PC-3 (cell line): ENCODE data around the gene CDK11A. TPM values are rescaled to one million over a fixed set of nuclear protein-coding genes. Genes with fewer than 3 reads are reported as not detected.
A peak's percentile ranks its signal among the peaks of the same experiment; 100 is the strongest.

ENCODE experiments used
- ATAC-seq: fragments of 200-7000 bp; cut with Tn5 transposase; 2 replicates; pipeline ENCODE4 v1.9.1; 2020; ENCODE audit warnings: mild to moderate bottlenecking, moderate library complexity
- BruUV-seq: library from RNA; stranded (reverse); fragments of 400-500 nt; replicated peaks from 2 replicates; lab custom pipeline; 2021; lab: Mats Ljungman, UMichigan
- CTCF ChIA-PET: fragments of 300-600 bp; sonication (Branson Sonifier 250); formaldehyde crosslinking; loops from one replicate; lab custom pipeline; 2022; ENCODE audit warnings: antibody characterized with exemption; lab: Charles Lee
- POLR2A ChIA-PET: fragments of 300-600 bp; sonication (Branson Sonifier 250); formaldehyde crosslinking; loops from one replicate; lab custom pipeline; 2022; ENCODE audit warnings: antibody characterized with exemption; ENCODE audit not compliant: unreplicated experiment; lab: Charles Lee
- DNase-seq: peaks from one replicate; pipeline ENCODE4 v3.0.0-alpha.2; 2015
- H2AFZ ChIP-seq: fragments of 300-600 bp; sonication (generic); 2 replicates; pipeline ENCODE4 v1.6.0; 2016; ENCODE audit warnings: antibody characterized with exemption, low read length
- H3F3A ChIP-seq: fragments of 300-600 bp; sonication (generic); one replicate; pipeline ENCODE4 v1.6.0; 2017; ENCODE audit warnings: antibody characterized with exemption, low read length, control low read depth, mild to moderate bottlenecking; ENCODE audit not compliant: unreplicated experiment
- H3K27ac ChIP-seq: fragments of 300-600 bp; sonication (generic); 2 replicates; pipeline ENCODE4 v1.5.1; 2016; ENCODE audit warnings: mild to moderate bottlenecking, low read length
- H3K27me3 ChIP-seq: fragments of 300-600 bp; sonication (generic); 2 replicates; pipeline ENCODE4 v1.6.1; 2016; ENCODE audit warnings: low read length, mixed read lengths
- H3K36me3 ChIP-seq: fragments of 300-600 bp; sonication (generic); 2 replicates; pipeline ENCODE4 v1.6.1; 2016; ENCODE audit warnings: low read depth, mixed run types, low read length, mixed read lengths
- H3K4me1 ChIP-seq: fragments of 300-600 bp; sonication (generic); 2 replicates; pipeline ENCODE4 v1.5.1; 2016; ENCODE audit warnings: low read length; ENCODE audit not compliant: insufficient read depth
- H3K4me2 ChIP-seq: fragments of 300-600 bp; sonication (generic); 2 replicates; pipeline ENCODE4 v1.6.0; 2016; ENCODE audit warnings: low read length
- H3K4me3 ChIP-seq: fragments of 300-600 bp; sonication (generic); 2 replicates; pipeline ENCODE4 v1.5.1; 2016; ENCODE audit warnings: mild to moderate bottlenecking, low read length, mixed read lengths
- H3K79me2 ChIP-seq: fragments of 300-600 bp; sonication (generic); 2 replicates; pipeline ENCODE4 v1.6.1; 2017; ENCODE audit warnings: low read length, mixed read lengths
- H3K9ac ChIP-seq: fragments of 300-600 bp; sonication (generic); 2 replicates; pipeline ENCODE4 v1.6.0; 2016; ENCODE audit warnings: mild to moderate bottlenecking, low read length
- H3K9me2 ChIP-seq: fragments of 300-600 bp; sonication (generic); replicated peaks from 2 replicates; pipeline ENCODE4 v1.6.1; 2016; ENCODE audit warnings: mixed run types, low read length, mixed read lengths
- H3K9me3 ChIP-seq: fragments of 300-600 bp; sonication (generic); 2 replicates; pipeline ENCODE4 v1.6.1; 2016; ENCODE audit warnings: low read length, mixed read lengths
- H4K20me1 ChIP-seq: fragments of 300-600 bp; sonication (generic); 2 replicates; pipeline ENCODE4 v1.6.1; 2016; ENCODE audit warnings: low read length, mixed read lengths
- EZH2 ChIP-seq: fragments of 300-600 bp; sonication (generic); IDR thresholded peaks from one replicate; pipeline ENCODE4 v1.6.1; 2017; ENCODE audit warnings: antibody characterized with exemption, mild to moderate bottlenecking, low read length; ENCODE audit not compliant: unreplicated experiment
- EZH2phosphoT487 ChIP-seq: fragments of 300-600 bp; sonication (generic); IDR thresholded peaks from 2 replicates; pipeline ENCODE4 v1.6.1; 2018; ENCODE audit warnings: mild to moderate bottlenecking, antibody characterized with exemption, low read length, borderline replicate concordance
- intact Hi-C: fragments of 100-400 bp; cut with micrococcal nuclease; formaldehyde crosslinking; loops from 2 replicates; pipeline ENCODE4 v1.9.0; 2023
- total RNA-seq: library from RNA; depleted of rRNA; stranded (reverse); fragments of >200 nt; gene quantifications from 2 replicates; pipeline ENCODE4 v1.2.3, GENCODE V29; 2014
- TF ChIP-seq, protein P1 (sequence below): fragments of 300-600 bp; sonication (generic); conservative IDR thresholded peaks from 2 replicates; pipeline ENCODE4 v1.5.1; 2017; ENCODE audit warnings: antibody characterized with exemption, low read depth, mild to moderate bottlenecking, low read length

CDK11A gene
- total RNA-seq, 1 experiment from 2014 or later, result 11.6 TPM

DNA sequence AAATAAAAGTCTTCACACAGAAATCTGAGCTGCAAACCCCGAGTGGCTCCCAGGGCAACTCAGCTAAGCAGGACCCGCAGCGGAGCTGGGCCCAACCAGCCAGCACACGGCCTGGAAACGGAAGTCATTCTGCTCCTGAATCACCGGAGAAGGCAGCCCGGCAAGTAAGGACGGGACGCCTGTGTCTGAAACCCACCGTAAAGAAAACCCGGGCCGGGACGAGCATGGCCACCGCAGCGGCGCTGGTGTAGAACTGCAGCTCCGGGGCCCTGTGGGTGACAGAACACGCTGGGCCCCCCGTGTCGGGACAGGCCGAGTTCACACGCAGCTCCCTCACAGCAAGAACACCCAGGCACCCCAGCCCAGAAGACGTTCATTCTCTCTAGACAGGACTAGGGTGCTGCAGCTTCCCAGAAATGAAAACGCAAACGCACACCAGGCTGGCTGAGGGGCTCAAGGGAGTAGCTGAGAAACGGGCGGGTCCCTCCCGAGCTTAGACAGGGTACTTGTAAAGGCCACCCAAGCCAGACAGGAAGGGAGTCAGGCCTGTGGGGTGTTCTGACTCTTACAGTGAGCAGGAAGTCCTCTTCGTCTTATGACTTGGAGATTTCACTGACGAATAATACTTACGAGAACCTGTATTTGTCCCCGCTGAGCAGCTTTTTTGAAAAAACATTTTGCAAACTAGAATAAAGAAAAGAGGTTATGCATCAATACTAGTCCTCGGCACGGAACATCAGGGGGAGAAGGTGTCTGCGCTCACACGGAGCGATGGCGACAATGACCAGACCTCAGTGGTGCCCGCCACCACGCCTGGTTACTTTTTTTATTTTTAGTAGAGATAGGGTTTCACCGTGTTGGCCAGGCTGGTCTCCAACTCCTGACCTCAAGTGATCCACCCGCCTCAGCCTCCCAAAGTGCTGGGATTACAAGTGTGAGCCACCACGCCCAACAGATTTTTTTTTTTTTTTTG, 54.4 kb downstream of the CDK11A start:
- BruUV-seq, result no TSS peak
- Histone ChIP-seq H3K4me1 (no peaks in the 10 kb centered on the region), H3F3A (no peaks in the 10 kb centered on the region), H3K9ac (no peak overlapping the region), H3K79me2 (no peaks in the 10 kb centered on the region), H3K36me3 (peaks cover 24% of the 10 kb centered on the region), H3K27me3 (no peaks in the 10 kb centered on the region), H3K9me3 (no peaks in the 10 kb centered on the region), H4K20me1 (no peaks in the 10 kb centered on the region), H3K4me3 (no peak overlapping the region), H3K4me2 (no peak overlapping the region), H3K9me2 (no peaks in the 10 kb centered on the region), H2AFZ (no peak overlapping the region), H3K27ac (no peak overlapping the region)
- POLR2A ChIA-PET, result no interaction called here
- CTCF ChIA-PET, result no interaction called here
- TF ChIP-seq EZH2phosphoT487 (no peak), EZH2 (no peak)
- TF ChIP-seq, protein P1, sequence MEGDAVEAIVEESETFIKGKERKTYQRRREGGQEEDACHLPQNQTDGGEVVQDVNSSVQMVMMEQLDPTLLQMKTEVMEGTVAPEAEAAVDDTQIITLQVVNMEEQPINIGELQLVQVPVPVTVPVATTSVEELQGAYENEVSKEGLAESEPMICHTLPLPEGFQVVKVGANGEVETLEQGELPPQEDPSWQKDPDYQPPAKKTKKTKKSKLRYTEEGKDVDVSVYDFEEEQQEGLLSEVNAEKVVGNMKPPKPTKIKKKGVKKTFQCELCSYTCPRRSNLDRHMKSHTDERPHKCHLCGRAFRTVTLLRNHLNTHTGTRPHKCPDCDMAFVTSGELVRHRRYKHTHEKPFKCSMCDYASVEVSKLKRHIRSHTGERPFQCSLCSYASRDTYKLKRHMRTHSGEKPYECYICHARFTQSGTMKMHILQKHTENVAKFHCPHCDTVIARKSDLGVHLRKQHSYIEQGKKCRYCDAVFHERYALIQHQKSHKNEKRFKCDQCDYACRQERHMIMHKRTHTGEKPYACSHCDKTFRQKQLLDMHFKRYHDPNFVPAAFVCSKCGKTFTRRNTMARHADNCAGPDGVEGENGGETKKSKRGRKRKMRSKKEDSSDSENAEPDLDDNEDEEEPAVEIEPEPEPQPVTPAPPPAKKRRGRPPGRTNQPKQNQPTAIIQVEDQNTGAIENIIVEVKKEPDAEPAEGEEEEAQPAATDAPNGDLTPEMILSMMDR, result no peak
- ATAC-seq, result no peak
- DNase-seq, result no peak
- intact Hi-C loops, result no loop called here

DNA sequence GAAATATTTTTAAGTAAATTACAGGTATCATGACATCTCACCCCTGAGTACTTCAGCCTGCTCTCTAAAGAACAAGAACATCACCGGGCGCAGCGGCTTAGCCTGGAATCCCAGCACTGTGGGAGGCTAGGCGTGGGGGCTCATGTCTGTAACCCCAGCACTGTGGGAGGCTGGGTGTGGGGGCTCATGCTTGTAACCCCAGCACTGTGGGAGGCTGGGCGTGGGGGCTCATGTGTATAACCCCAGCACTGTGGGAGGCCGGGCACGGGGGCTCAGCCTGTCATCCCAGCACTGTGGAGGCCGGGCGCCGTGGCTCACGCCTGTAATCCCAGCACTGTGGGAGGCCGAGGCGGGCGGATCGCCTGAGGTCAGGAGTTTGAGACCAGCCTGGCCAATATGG, 57.6 kb downstream of the CDK11A start:
- H3K27ac ChIP-seq, result no peak overlapping the region
- DNase-seq (no peak), ATAC-seq (no peak)
- intact Hi-C loops, result no loop called here
- H3F3A ChIP-seq, result peaks cover 3% of the 10 kb centered on the region
- no peak for TF ChIP-seq EZH2
- no peak for TF ChIP-seq EZH2phosphoT487
- TF ChIP-seq, protein P1, result no peak
- H3K9me3 ChIP-seq, result no peaks in the 10 kb centered on the region
- no peaks in the 10 kb centered on the region for H3K4me1 ChIP-seq
- no peaks in the 10 kb centered on the region for H3K79me2 ChIP-seq
- H2AFZ ChIP-seq, result no peak overlapping the region
- no TSS peak for BruUV-seq
- peaks cover 24% of the 10 kb centered on the region for H3K36me3 ChIP-seq
- no peak overlapping the region for H3K4me2 ChIP-seq
- H3K9ac ChIP-seq, result no peak overlapping the region
- CTCF ChIA-PET, result no interaction called here
- no peaks in the 10 kb centered on the region for H4K20me1 ChIP-seq
- no peaks in the 10 kb centered on the region for H3K27me3 ChIP-seq
- POLR2A ChIA-PET, result no interaction called here
- no peaks in the 10 kb centered on the region for H3K9me2 ChIP-seq
- no peak overlapping the region for H3K4me3 ChIP-seq

DNA sequence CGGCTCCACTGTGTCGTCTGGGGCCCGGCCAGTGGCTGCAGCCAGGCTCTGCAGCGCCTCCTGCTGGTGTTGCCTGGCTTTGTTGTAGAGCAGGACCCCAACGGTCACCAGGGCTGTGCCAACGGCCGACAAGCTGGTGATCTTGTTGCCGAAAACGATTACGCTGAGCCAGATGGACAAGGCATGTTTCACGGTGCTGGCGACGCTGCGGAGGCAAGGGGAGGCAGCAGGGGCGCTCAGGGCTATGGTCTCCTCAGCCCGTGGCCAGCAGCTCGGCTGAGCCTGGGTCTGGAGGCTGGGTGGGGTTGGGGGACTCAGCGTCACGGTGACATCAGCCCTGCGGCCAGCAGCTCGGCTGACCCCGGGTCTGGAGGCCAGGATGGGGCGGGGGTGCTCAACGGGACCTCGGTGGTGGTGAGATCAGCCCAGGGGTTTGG, 58.3 kb downstream of the CDK11A start:
- ChIA-PET POLR2A (no interaction called here), CTCF (interaction anchor here (0.6 kb wide), 1 partner anchor 870 kb away, joined by 3 read pairs; no protein-coding TSS in a partner anchor)
- BruUV-seq, result no TSS peak
- H3K9ac ChIP-seq, result no peak overlapping the region
- H3F3A ChIP-seq, result peaks cover 3% of the 10 kb centered on the region
- H4K20me1 ChIP-seq, result no peaks in the 10 kb centered on the region
- H3K4me1 ChIP-seq, result no peaks in the 10 kb centered on the region
- peaks cover 17% of the 10 kb centered on the region for H3K36me3 ChIP-seq
- ATAC-seq (no peak), DNase-seq (no peak)
- no peaks in the 10 kb centered on the region for H3K79me2 ChIP-seq
- intact Hi-C loops, result no loop called here
- no peaks in the 10 kb centered on the region for H3K27me3 ChIP-seq
- H2AFZ ChIP-seq, result no peak overlapping the region
- no peak for TF ChIP-seq EZH2phosphoT487
- TF ChIP-seq, protein P1, result peak; percentile 78
- no peak for TF ChIP-seq EZH2
- H3K4me3 ChIP-seq, result no peak overlapping the region
- no peak overlapping the region for H3K4me2 ChIP-seq
- H3K9me2 ChIP-seq, result no peaks in the 10 kb centered on the region
- H3K27ac ChIP-seq, result no peak overlapping the region
- no peaks in the 10 kb centered on the region for H3K9me3 ChIP-seq
